Astrocyte (in vitro differentiated cells and primary cell): ENCODE results near the gene ZNF800. TPM values are rescaled to one million over a fixed set of nuclear protein-coding genes. Genes with fewer than 3 reads are reported as not detected.

Source experiments
- DNase-seq: peaks from one replicate; pipeline ENCODE4 v3.0.0-alpha.2; 2010; ENCODE audit warnings: low read depth
- FAIRE-seq: peaks from 2 replicates; lab custom pipeline; 2011; peaks lifted over from hg19 to GRCh38; lab: Jason Lieb, UNC
- H2AFZ ChIP-seq: 2 replicates; pipeline ENCODE4 v1.6.0; 2012; ENCODE audit warnings: low read depth, low read length, inconsistent platforms
- H3K27ac ChIP-seq: 2 replicates; pipeline ENCODE4 v1.5.1; 2011; ENCODE audit warnings: low read depth, low read length, inconsistent platforms
- H3K27me3 ChIP-seq: 2 replicates; pipeline ENCODE4 v1.6.0; 2011; ENCODE audit warnings: low read length, inconsistent platforms; ENCODE audit not compliant: insufficient read depth
- H3K36me3 ChIP-seq: 2 replicates; pipeline ENCODE4 v1.5.1; 2011; ENCODE audit warnings: low read length, inconsistent platforms; ENCODE audit not compliant: insufficient read depth
- H3K4me1 ChIP-seq: 2 replicates; pipeline ENCODE4 v1.5.1; 2011; ENCODE audit warnings: low read length, inconsistent platforms; ENCODE audit not compliant: insufficient read depth
- H3K4me2 ChIP-seq: 2 replicates; pipeline ENCODE4 v1.6.0; 2012; ENCODE audit warnings: low read length, inconsistent platforms
- H3K4me3 ChIP-seq: 2 replicates; pipeline ENCODE4 v1.5.1; 2011; ENCODE audit warnings: low read depth, mild to moderate bottlenecking, low read length, inconsistent platforms; ENCODE audit not compliant: insufficient read depth
- H3K79me2 ChIP-seq: 2 replicates; pipeline ENCODE4 v1.6.0; 2012; ENCODE audit warnings: mild to moderate bottlenecking, low read length, inconsistent platforms; ENCODE audit not compliant: insufficient read depth
- H3K9ac ChIP-seq: 2 replicates; pipeline ENCODE4 v1.6.0; 2012; ENCODE audit warnings: mild to moderate bottlenecking, low read length, inconsistent platforms
- H3K9me3 ChIP-seq: 2 replicates; pipeline ENCODE4 v1.5.1; 2012; ENCODE audit warnings: low read depth, mild to moderate bottlenecking, low read length, inconsistent platforms; ENCODE audit not compliant: insufficient read depth
- H4K20me1 ChIP-seq: 2 replicates; pipeline ENCODE4 v1.6.0; 2012; ENCODE audit warnings: low read length, inconsistent platforms; ENCODE audit not compliant: insufficient read depth
- H3K27ac Mint-ChIP-seq: one replicate; pipeline ENCODE4 v1.8.0; 2021; ENCODE audit warnings: mild to moderate bottlenecking, mixed read lengths; ENCODE audit not compliant: unreplicated experiment
- H3K27me3 Mint-ChIP-seq: one replicate; pipeline ENCODE4 v1.8.0; 2021; ENCODE audit warnings: low read depth, mixed read lengths; ENCODE audit not compliant: unreplicated experiment
- H3K36me3 Mint-ChIP-seq: one replicate; pipeline ENCODE4 v1.8.0; 2021; ENCODE audit warnings: low read depth, mixed read lengths; ENCODE audit not compliant: unreplicated experiment
- H3K4me1 Mint-ChIP-seq: one replicate; pipeline ENCODE4 v1.8.0; 2021; ENCODE audit warnings: low read depth, mixed read lengths; ENCODE audit not compliant: unreplicated experiment
- H3K4me3 Mint-ChIP-seq: one replicate; pipeline ENCODE4 v1.8.0; 2021; ENCODE audit warnings: mild to moderate bottlenecking, moderate library complexity, mixed read lengths; ENCODE audit not compliant: unreplicated experiment
- H3K9me3 Mint-ChIP-seq: one replicate; pipeline ENCODE4 v1.8.0; 2021; ENCODE audit warnings: mild to moderate bottlenecking, mixed read lengths; ENCODE audit not compliant: unreplicated experiment
- CTCF ChIP-seq: IDR thresholded peaks from 2 replicates; pipeline ENCODE4 v1.5.1; 2011; ENCODE audit warnings: low read depth, mild to moderate bottlenecking, inconsistent platforms, low read length, moderate library complexity; ENCODE audit not compliant: insufficient read depth
- EZH2 ChIP-seq: IDR thresholded peaks from 2 replicates; pipeline ENCODE4 v1.6.1; 2012; ENCODE audit warnings: mild to moderate bottlenecking, low read length, inconsistent platforms; ENCODE audit not compliant: insufficient read depth
- total RNA-seq: library from RNA; stranded (reverse); gene quantifications from 2 replicates; pipeline ENCODE4 v1.2.1, GENCODE V29; 2021

ZNF800 gene
- total RNA-seq, 1 donor from 2014 or later, result 27.9 TPM

- Histone ChIP-seq H3K27ac (no peak overlapping the region), H3K36me3 (no peaks in the 10 kb centered on the region), H3K27me3 (no peaks in the 10 kb centered on the region), H3K4me2 (no peak overlapping the region), H2AFZ (no peak overlapping the region), H4K20me1 (no peaks in the 10 kb centered on the region), H3K79me2 (no peaks in the 10 kb centered on the region), H3K9ac (no peak overlapping the region), H3K9me3 (no peaks in the 10 kb centered on the region), H3K4me3 (no peak overlapping the region), H3K4me1 (peaks cover 3% of the 10 kb centered on the region)
- no peaks in the 10 kb centered on the region for H3K36me3 Mint-ChIP-seq
- H3K4me1 Mint-ChIP-seq, result no peaks in the 10 kb centered on the region
- H3K9me3 Mint-ChIP-seq, result peaks cover 4% of the 10 kb centered on the region
- no peak overlapping the region for H3K4me3 Mint-ChIP-seq
- DNase-seq, result no peak
- H3K27me3 Mint-ChIP-seq, result peaks cover 2% of the 10 kb centered on the region
- H3K27ac Mint-ChIP-seq, result no peak overlapping the region
- FAIRE-seq, result no peak
- no peak for TF ChIP-seq EZH2
- no peak for TF ChIP-seq CTCF
These were observed 45.8 kb downstream of the ZNF800 start for GRCh38 chr7:127346575-127347256.

- H3K27ac ChIP-seq, result no peak overlapping the region
- Mint-ChIP-seq H3K27me3 (peaks cover 9% of the 10 kb centered on the region), H3K36me3 (no peaks in the 10 kb centered on the region), H3K9me3 (peaks cover 4% of the 10 kb centered on the region), H3K4me3 (no peak overlapping the region), H3K27ac (no peak overlapping the region), H3K4me1 (no peaks in the 10 kb centered on the region)
- no peak for DNase-seq
- no peaks in the 10 kb centered on the region for H3K4me1 ChIP-seq
- no peaks in the 10 kb centered on the region for H3K79me2 ChIP-seq
- TF ChIP-seq EZH2 (no peak), CTCF (no peak)
- H3K4me2 ChIP-seq, result no peak overlapping the region
- FAIRE-seq, result no peak
- no peak overlapping the region for H3K4me3 ChIP-seq
- H3K27me3 ChIP-seq, result no peaks in the 10 kb centered on the region
- no peaks in the 10 kb centered on the region for H3K36me3 ChIP-seq
- H2AFZ ChIP-seq, result no peak overlapping the region
- H4K20me1 ChIP-seq, result no peaks in the 10 kb centered on the region
- H3K9ac ChIP-seq, result no peak overlapping the region
- H3K9me3 ChIP-seq, result no peaks in the 10 kb centered on the region
These were observed 49.9 kb downstream of the ZNF800 start for GRCh38 chr7:127342596-127342995.

GRCh38 chr7:127338122-127338521 lies 54.4 kb downstream of the ZNF800 start:
- H3K27me3 ChIP-seq, result no peaks in the 10 kb centered on the region
- no peaks in the 10 kb centered on the region for H4K20me1 ChIP-seq
- H3K36me3 ChIP-seq, result no peaks in the 10 kb centered on the region
- H3K27ac ChIP-seq, result no peak overlapping the region
- H3K27ac Mint-ChIP-seq, result no peak overlapping the region
- H3K4me1 Mint-ChIP-seq, result no peaks in the 10 kb centered on the region
- H3K27me3 Mint-ChIP-seq, result peaks cover 14% of the 10 kb centered on the region
- DNase-seq (no peak), FAIRE-seq (no peak)
- H3K9ac ChIP-seq, result no peak overlapping the region
- H3K4me1 ChIP-seq, result no peaks in the 10 kb centered on the region
- H3K4me2 ChIP-seq, result no peak overlapping the region
- H3K9me3 ChIP-seq, result no peaks in the 10 kb centered on the region
- H3K9me3 Mint-ChIP-seq, result peaks cover 6% of the 10 kb centered on the region
- H3K4me3 ChIP-seq, result no peak overlapping the region
- H3K36me3 Mint-ChIP-seq, result no peaks in the 10 kb centered on the region
- H2AFZ ChIP-seq, result no peak overlapping the region
- no peak for TF ChIP-seq EZH2
- TF ChIP-seq CTCF, result no peak
- H3K79me2 ChIP-seq, result no peaks in the 10 kb centered on the region
- H3K4me3 Mint-ChIP-seq, result no peak overlapping the region
